ENCODE measurements around the gene GRN. TPM values are rescaled to one million over a fixed set of nuclear protein-coding genes. Genes with fewer than 3 reads are reported as not detected.

Gene GRN
- total and polyA plus RNA-seq, 2 of the 13 experiments (the other 11 are each of a cell fraction or from before 2014, with no cell fraction given) = 86.6 to 143 TPM

GRCh38 chr17:44317545-44317944, 27.6 kb upstream of the GRN start:
- peak; percentile 4 for TF ChIP-seq RBM22 (optimal IDR thresholded peaks at IDR 0.05; ENCODE audit: low read length)
- no peak for TF ChIP-seq PAF1 (CRISPR knock-in tag; IDR thresholded peaks at IDR 0.05)
- in situ Hi-C loops (cut with HindIII; ENCODE audit: extremely low pct_ligation_motif_present, low pct_unique_long_range_greater_than_20kb) = no loop called here
- DNase-seq (ENCODE audit: low spot score) (no peak), ATAC-seq (no peak), FAIRE-seq (no peak)
- Histone ChIP-seq H3K27me3 (ENCODE audit: control insufficient read depth in 1 of 2, insufficient read depth in 2 of 2, low read length in 2 of 2) (peaks cover 10 to 36% of the 10 kb centered on the region in 2 experiments; a peak in 4 of 5 replicates), H3K27ac (ENCODE audit: extremely low read length, insufficient read depth, low read length) (no peak overlapping the region), H3K4me2 (ENCODE audit: low read depth, low read length) (no peak overlapping the region), H4K20me1 (ENCODE audit: insufficient read depth, low read length) (no peaks in the 10 kb centered on the region), H3K79me2 (ENCODE audit: insufficient read depth, low read length) (peaks cover under 1% of the 10 kb centered on the region), H2AFZ (ENCODE audit: low read length) (no peak overlapping the region), H3K9me3 (ENCODE audit: low read length) (no peaks in the 10 kb centered on the region), H3K36me3 (replicated peaks in 1 of 2; ENCODE audit: control insufficient read depth in 1 of 2, insufficient read depth in 2 of 2, low read length in 2 of 2) (peaks cover 19 to 33% of the 10 kb centered on the region in 2 experiments; a peak in 4 of 5 replicates), H3K4me1 (ENCODE audit: insufficient read depth, low read length) (peaks cover 50% of the 10 kb centered on the region), H3K9ac (ENCODE audit: insufficient read depth, low read depth, low read length) (no peak overlapping the region), H3K4me3 (replicated peaks in 1 of 3; ENCODE audit: insufficient read depth in 1 of 3, low read depth in 2 of 3, low read length in 3 of 3) (no peak overlapping the region)
- intact Hi-C loops (cut with micrococcal nuclease; ENCODE audit: unreplicated experiment) = no loop called here
- POLR2A ChIA-PET = interaction anchor here (1.2 to 2.1 kb wide), 4 partner anchors 9 to 97 kb away, joined by 4 to 7 read pairs (median 5); partner anchors contain the start of gene RUNDC3A
- BruUV-seq (replicated peaks) = no TSS peak
- CTCF ChIA-PET (ENCODE audit: low intra/inter-chr PET ratio, low total read pairs) = no interaction called here
- 73% methylated on average over 6 of the region's 6 CpGs for WGBS (ENCODE audit: low lambda C conversion rate)

GRCh38 chr17:44318077-44318892, 26.8 kb upstream of the GRN start:
- no TSS peak for BruUV-seq (replicated peaks)
- ATAC-seq (no peak; the same call in 2 of the 3 replicates), DNase-seq (ENCODE audit: low spot score) (no peak), FAIRE-seq (no peak)
- Histone ChIP-seq H3K27ac (ENCODE audit: extremely low read length, insufficient read depth, low read length) (no peak overlapping the region), H3K4me3 (replicated peaks in 1 of 3; ENCODE audit: insufficient read depth in 1 of 3, low read depth in 2 of 3, low read length in 3 of 3) (no peak overlapping the region), H3K79me2 (ENCODE audit: insufficient read depth, low read length) (peaks cover 2% of the 10 kb centered on the region), H4K20me1 (ENCODE audit: insufficient read depth, low read length) (no peaks in the 10 kb centered on the region), H3K9me3 (ENCODE audit: low read length) (no peaks in the 10 kb centered on the region), H3K27me3 (ENCODE audit: control insufficient read depth in 1 of 2, insufficient read depth in 2 of 2, low read length in 2 of 2) (peaks cover 10 to 31% of the 10 kb centered on the region in 2 experiments; a peak in 4 of 5 replicates), H3K4me2 (ENCODE audit: low read depth, low read length) (no peak overlapping the region), H3K4me1 (ENCODE audit: insufficient read depth, low read length) (peaks cover 50% of the 10 kb centered on the region), H3K9ac (ENCODE audit: insufficient read depth, low read depth, low read length) (no peak overlapping the region), H2AFZ (ENCODE audit: low read length) (no peak overlapping the region), H3K36me3 (replicated peaks in 1 of 2; ENCODE audit: control insufficient read depth in 1 of 2, insufficient read depth in 2 of 2, low read length in 2 of 2) (peaks cover 19 to 33% of the 10 kb centered on the region in 2 experiments; a peak in 4 of 5 replicates)
- ChIA-PET CTCF (ENCODE audit: low intra/inter-chr PET ratio, low total read pairs) (no interaction called here), POLR2A (interaction anchor here (0.7 to 2.1 kb wide), 4 partner anchors 9 to 118 kb away, joined by 3 to 7 read pairs (median 6); partner anchors contain the start of genes ATXN7L3 and RUNDC3A)
- intact Hi-C loops (cut with micrococcal nuclease; ENCODE audit: unreplicated experiment) (no loop called here), in situ Hi-C loops (cut with HindIII; ENCODE audit: extremely low pct_ligation_motif_present, low pct_unique_long_range_greater_than_20kb) (no loop called here)
- 82% methylated on average over 15 of the region's 15 CpGs for WGBS (ENCODE audit: low lambda C conversion rate)
- TF ChIP-seq MED13 (CRISPR knock-in tag; IDR thresholded peaks at IDR 0.05) (no peak), ZFAT (CRISPR knock-in tag; conservative IDR thresholded peaks at IDR 0.05) (no peak), TEAD3 (CRISPR knock-in tag; optimal IDR thresholded peaks at IDR 0.05; ENCODE audit: borderline replicate concordance) (no peak), ESRRA (CRISPR knock-in tag; IDR thresholded peaks at IDR 0.05; ENCODE audit: low read depth) (no peak), NFRKB (IDR thresholded peaks at IDR 0.05) (no peak), ZBTB2 (CRISPR knock-in tag; IDR thresholded peaks at IDR 0.05; ENCODE audit: low read depth) (no peak), SCMH1 (CRISPR knock-in tag; IDR thresholded peaks at IDR 0.05; ENCODE audit: borderline replicate concordance) (no peak), SRY (CRISPR knock-in tag; IDR thresholded peaks at IDR 0.05) (0 out of 2 replicates have a peak, but pooled peaks have one; percentile 7), ZNF605 (CRISPR knock-in tag; IDR thresholded peaks at IDR 0.05) (no peak), NFYB (CRISPR knock-in tag; IDR thresholded peaks at IDR 0.05) (no peak), BCL3 (CRISPR knock-in tag; IDR thresholded peaks at IDR 0.05) (no peak), ATF3 (CRISPR knock-in tag; IDR thresholded peaks at IDR 0.05) (no peak), RBAK (CRISPR knock-in tag; IDR thresholded peaks at IDR 0.05) (no peak), ZNF766 (CRISPR knock-in tag; IDR thresholded peaks at IDR 0.05; ENCODE audit: borderline replicate concordance) (no peak)
